Heart left ventricle (tissue), 13 donors: Measurements from ENCODE around the gene GALNT18.

ENCODE experiments used
- CTCF ChIP-seq, 12 donors: fragments of 200-600 bp; sonication (generic) in 4 of 12; IDR thresholded peaks; one replicate each; pipeline versions ENCODE4 v1.5.0 to v1.8.0; 2018 to 2022; ENCODE audit warnings: antibody characterized with exemption in 12 of 12, mild to moderate bottlenecking in 5 of 12
- POLR2A ChIP-seq, 2 donors: fragments of 450-650 bp; IDR thresholded peaks; one replicate each; pipeline ENCODE4 v1.6.1; 2017; ENCODE audit warnings: antibody characterized with exemption in 2 of 2, mild to moderate bottlenecking in 2 of 2, moderate library complexity in 2 of 2
- donor health status: ischemic (EF 13 %, LVEDD 7.1; RV severe dilation, severe dysfunction).
- donor health status: DM: no; HTN: yes; CAD: no.
- donor health status: DM: no; HTN: no; CAD: no.
- donor health status: ischemic (EF 25% LVEDD 6.9; RV normal size, moderate dysfunction).
- donor health status: ischemic (EF 25% LVEDD 5.7; RV mildly dilated, moderate dysfunction).
- donor health status: ischemic (EF 35%, LVEDD 5.7; RV mildly dilated, moderate dysfunction).
- donor health status: nonischemic (EF 11% LVEDD 7.7; RV severe dilation, severe dysfunction).
- donor health status: DM: yes; HTN: yes; CAD: no.
- donor health status: PGD.
- donor health status: ischemic (EF 29% LVEDD 5.4; RV normal size, mild dysfunction).
- donor health status: nonischemic (EF 23%, LVEDD 6.1; RV moderate dilation, normal function).

GRCh38 chr11:11444804-11445131 is 177.0 kb downstream of the GALNT18 start:
- TF ChIP-seq POLR2A (IDR thresholded peaks at IDR 0.05) (no peak), CTCF (IDR thresholded peaks at IDR 0.05) (no peak)
